C4-2B (cell line): ENCODE measurements around the gene RTKN.
A peak's percentile ranks its signal among the peaks of the same experiment; 100 is the strongest.

Source experiments
- H3K27ac ChIP-seq: fragments of 450-650 bp; 2 replicates; pipeline ENCODE4 v1.5.1; 2017
- ZFX ChIP-seq: fragments of 450-650 bp; IDR thresholded peaks from 2 replicates; pipeline ENCODE4 v1.6.1; 2017
- TF ChIP-seq, protein P1 (sequence below): fragments of 450-650 bp; conservative IDR thresholded peaks from 2 replicates; pipeline ENCODE4 v1.5.1; 2017; ENCODE audit warnings: mild to moderate bottlenecking

RTKN gene

GRCh38 chr2:74406035-74406434 is 35.7 kb downstream of the RTKN start:
- H3K27ac ChIP-seq: no peak overlapping the region
- no peak for TF ChIP-seq ZFX
- TF ChIP-seq, protein P1, sequence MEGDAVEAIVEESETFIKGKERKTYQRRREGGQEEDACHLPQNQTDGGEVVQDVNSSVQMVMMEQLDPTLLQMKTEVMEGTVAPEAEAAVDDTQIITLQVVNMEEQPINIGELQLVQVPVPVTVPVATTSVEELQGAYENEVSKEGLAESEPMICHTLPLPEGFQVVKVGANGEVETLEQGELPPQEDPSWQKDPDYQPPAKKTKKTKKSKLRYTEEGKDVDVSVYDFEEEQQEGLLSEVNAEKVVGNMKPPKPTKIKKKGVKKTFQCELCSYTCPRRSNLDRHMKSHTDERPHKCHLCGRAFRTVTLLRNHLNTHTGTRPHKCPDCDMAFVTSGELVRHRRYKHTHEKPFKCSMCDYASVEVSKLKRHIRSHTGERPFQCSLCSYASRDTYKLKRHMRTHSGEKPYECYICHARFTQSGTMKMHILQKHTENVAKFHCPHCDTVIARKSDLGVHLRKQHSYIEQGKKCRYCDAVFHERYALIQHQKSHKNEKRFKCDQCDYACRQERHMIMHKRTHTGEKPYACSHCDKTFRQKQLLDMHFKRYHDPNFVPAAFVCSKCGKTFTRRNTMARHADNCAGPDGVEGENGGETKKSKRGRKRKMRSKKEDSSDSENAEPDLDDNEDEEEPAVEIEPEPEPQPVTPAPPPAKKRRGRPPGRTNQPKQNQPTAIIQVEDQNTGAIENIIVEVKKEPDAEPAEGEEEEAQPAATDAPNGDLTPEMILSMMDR: no peak

GRCh38 chr2:74401891-74402290 is 39.8 kb downstream of the RTKN start:
- TF ChIP-seq ZFX: no peak
- TF ChIP-seq, protein P1: no peak
- H3K27ac ChIP-seq: no peak overlapping the region

DNA sequence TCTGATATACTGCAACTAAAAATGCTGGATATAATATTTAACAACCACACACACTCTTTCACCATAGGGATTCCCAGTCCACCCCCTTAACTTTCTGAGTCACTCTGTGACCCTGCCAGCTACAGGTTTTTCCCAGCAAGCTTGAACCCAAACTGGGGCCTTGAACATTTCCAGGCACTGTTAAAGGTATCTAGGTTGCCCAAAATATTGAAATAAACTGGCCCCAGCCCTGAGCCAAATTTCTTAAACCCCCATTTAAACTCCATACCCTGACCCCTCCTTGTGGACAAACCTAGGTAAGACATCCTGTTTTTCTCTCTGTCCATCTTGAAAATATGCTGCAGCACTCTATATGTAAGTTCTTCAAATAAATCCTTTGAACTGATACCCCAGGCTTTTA is 42.0 kb downstream of the RTKN start:
- no peak overlapping the region for H3K27ac ChIP-seq
- TF ChIP-seq, protein P1: peak; percentile 47
- TF ChIP-seq ZFX: no peak

- H3K27ac ChIP-seq: no peak overlapping the region
- TF ChIP-seq ZFX: no peak
- TF ChIP-seq, protein P1: no peak
These were observed 45.6 kb downstream of the RTKN start for GRCh38 chr2:74396149-74396548.

DNA sequence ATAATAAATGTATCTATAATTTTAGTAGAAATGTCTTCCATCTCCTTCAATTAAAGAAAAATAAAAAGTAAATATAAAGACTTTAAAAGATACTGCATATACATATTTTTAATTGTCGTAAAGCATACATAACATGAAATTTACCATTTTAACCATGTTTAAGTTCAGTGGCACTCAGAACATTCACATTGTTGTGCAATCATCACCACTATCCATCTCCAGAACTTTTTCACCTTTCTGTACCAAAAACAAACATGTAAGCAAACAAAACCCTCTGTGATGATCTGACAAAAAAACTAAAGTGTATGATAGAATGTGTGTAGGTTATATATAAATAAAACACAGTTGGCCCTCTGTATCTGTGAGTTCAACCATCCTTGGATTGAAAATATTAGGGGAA is 48.2 kb downstream of the RTKN start:
- H3K27ac ChIP-seq: no peak overlapping the region
- no peak for TF ChIP-seq ZFX
- TF ChIP-seq, protein P1: no peak

DNA sequence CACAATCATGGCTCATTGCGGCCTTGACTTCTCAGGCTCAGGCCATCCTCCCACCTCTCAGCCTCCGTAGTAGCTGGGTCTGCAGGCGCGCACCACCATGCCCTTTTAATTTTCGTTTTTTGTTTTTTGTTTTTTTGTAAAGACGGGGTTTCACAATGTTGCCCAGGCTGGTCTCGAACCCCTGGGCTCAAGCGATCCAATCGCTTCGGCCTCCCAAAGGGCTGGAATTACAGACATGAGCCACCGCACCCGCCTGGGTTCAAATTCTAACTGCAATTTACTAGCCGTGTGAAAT is 49.3 kb downstream of the RTKN start:
- peak overlapping the region; percentile 88 for H3K27ac ChIP-seq
- TF ChIP-seq ZFX: no peak
- TF ChIP-seq, protein P1: no peak

DNA sequence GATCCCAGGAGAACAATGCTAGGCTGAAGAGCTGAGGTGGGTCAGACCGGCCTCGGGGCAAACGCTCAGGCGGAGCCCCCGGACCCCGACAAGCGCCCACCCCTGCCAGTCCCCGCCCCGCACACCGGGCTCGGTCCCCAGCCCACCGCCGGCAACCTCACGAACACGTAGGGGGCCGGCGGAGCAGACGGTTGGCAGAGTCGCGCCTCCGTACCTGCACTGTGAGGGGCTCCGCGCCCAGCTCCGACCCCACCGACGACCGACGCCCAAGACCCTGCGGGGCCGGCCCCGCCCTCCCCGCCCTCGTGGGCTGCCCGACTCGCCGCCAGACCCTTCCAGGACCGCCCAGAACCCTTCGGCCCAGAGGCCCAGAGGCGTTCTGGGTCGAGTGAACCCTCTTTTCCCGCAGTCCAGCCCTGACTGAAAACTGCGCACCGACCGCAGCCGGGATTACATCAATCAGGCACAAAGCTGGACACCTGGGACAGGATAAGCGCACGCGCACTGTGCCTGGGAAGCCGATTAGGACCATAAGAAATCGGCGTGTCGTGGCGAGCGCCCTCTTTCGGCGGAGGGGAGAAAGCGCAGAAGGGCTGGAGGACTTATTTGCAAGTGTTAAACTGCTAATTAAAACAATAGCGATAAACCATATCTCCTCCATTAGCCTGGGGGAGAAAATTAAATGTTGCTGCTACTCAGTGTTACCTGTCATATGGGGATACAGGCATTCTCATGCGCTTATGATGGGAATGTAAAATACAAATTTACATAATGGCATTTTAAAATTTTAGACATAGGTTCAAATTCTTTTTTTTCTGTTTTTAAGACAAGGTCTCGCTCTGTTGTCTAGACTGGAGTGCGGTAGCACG is 49.9 kb downstream of the RTKN start:
- no peak for TF ChIP-seq ZFX
- TF ChIP-seq, protein P1: peak; percentile 91
- H3K27ac ChIP-seq: peak overlapping the region; percentile 88
